HCT116 (cell line): ENCODE data around the gene SP7.

Experiments used
- EGR1 ChIP-seq: IDR thresholded peaks from 2 replicates; pipeline ENCODE4 v1.6.1; 2012; ENCODE audit warnings: low read depth
- EZH2 ChIP-seq: fragments of 200-600 bp; sonication (generic); IDR thresholded peaks from 2 replicates; pipeline ENCODE4 v1.6.1; 2017; ENCODE audit warnings: antibody characterized with exemption, mixed run types
- POLR2A ChIP-seq: IDR thresholded peaks from 2 replicates; pipeline ENCODE4 v1.7.0; 2011; ENCODE audit warnings: borderline replicate concordance; ENCODE audit not compliant: insufficient read depth, insufficient read length; ENCODE audit errors: extremely low read depth
- POLR2AphosphoS5 ChIP-seq: IDR thresholded peaks from 2 replicates; pipeline ENCODE4 v1.6.1; 2011; ENCODE audit warnings: mild to moderate bottlenecking, low read depth, low read length, moderate library complexity
- RAD21 ChIP-seq: IDR thresholded peaks from 2 replicates; pipeline ENCODE4 v1.6.1; 2012; ENCODE audit warnings: low read depth, mild to moderate bottlenecking
- SRF ChIP-seq: IDR thresholded peaks from 2 replicates; pipeline ENCODE4 v1.6.1; 2012; ENCODE audit warnings: low read depth
- TF ChIP-seq, protein P1 (sequence below), 3 experiments: fragments of 200-600 bp in 1 of 3; sonication (generic) in 1 of 3; IDR thresholded peaks in 2 of 3; conservative IDR thresholded peaks in 1 of 3; 2 replicates each; pipeline ENCODE4 v1.5.1; 2012 to 2017; ENCODE audit warnings: low read depth in 2 of 3, low read length in 2 of 3, antibody characterized with exemption in 1 of 3, borderline replicate concordance in 1 of 3, control low read depth in 1 of 3, mild to moderate bottlenecking in 1 of 3, mixed read lengths in 1 of 3, mixed run types in 1 of 3, moderate library complexity in 1 of 3; ENCODE audit not compliant: insufficient read depth in 1 of 3
- TF ChIP-seq, protein P2 (sequence below): IDR thresholded peaks from 2 replicates; pipeline ENCODE4 v1.6.1; 2011; ENCODE audit warnings: mild to moderate bottlenecking, low read length, moderate library complexity; ENCODE audit not compliant: insufficient replicate concordance; ENCODE audit errors: extremely low read depth

DNA sequence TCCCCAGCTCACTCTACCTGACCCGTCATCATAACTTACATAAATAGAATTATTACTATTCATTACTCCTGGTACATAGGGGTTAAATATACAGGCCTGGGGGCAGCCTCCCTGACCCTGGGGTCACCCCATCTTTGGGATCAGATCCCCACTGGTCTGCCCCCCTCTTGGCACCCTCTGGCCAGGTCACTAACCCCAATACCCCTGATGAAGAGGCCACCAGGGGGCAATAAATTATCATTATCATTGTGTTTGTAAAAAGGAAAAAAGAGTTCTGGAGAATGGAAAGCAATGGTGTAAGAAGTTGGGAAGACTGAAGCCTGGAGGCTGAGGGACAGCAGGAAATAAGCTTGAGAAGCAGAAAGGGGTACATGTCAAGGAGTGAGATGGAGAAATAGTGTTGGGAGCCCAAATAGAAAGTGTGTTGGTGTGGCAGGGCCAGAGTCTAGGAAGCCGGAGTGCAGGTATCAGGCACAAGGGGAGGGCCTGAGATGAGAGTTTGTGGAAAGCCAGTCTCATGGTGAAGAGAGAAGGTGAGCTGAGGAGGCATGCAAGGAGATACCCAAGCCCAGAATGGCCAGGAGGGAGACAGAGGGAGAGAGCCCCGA, 8.6 kb downstream of the SP7 start:
- TF ChIP-seq, protein P1, sequence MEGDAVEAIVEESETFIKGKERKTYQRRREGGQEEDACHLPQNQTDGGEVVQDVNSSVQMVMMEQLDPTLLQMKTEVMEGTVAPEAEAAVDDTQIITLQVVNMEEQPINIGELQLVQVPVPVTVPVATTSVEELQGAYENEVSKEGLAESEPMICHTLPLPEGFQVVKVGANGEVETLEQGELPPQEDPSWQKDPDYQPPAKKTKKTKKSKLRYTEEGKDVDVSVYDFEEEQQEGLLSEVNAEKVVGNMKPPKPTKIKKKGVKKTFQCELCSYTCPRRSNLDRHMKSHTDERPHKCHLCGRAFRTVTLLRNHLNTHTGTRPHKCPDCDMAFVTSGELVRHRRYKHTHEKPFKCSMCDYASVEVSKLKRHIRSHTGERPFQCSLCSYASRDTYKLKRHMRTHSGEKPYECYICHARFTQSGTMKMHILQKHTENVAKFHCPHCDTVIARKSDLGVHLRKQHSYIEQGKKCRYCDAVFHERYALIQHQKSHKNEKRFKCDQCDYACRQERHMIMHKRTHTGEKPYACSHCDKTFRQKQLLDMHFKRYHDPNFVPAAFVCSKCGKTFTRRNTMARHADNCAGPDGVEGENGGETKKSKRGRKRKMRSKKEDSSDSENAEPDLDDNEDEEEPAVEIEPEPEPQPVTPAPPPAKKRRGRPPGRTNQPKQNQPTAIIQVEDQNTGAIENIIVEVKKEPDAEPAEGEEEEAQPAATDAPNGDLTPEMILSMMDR (IDR thresholded peaks at IDR 0.05 in 2 of 3, conservative IDR thresholded peaks at IDR 0.05 in 1 of 3; ENCODE audit: borderline replicate concordance in 1 of 3, insufficient read depth in 1 of 3, low read depth in 2 of 3, low read length in 2 of 3), result peak; percentile 29 to 84 (median 52); a peak in 4 of 6 replicates
- TF ChIP-seq EZH2 (no peak), RAD21 (peak; percentile 84), POLR2A (no peak), POLR2AphosphoS5 (no peak), SRF (no peak), EGR1 (no peak)
- TF ChIP-seq, protein P2, sequence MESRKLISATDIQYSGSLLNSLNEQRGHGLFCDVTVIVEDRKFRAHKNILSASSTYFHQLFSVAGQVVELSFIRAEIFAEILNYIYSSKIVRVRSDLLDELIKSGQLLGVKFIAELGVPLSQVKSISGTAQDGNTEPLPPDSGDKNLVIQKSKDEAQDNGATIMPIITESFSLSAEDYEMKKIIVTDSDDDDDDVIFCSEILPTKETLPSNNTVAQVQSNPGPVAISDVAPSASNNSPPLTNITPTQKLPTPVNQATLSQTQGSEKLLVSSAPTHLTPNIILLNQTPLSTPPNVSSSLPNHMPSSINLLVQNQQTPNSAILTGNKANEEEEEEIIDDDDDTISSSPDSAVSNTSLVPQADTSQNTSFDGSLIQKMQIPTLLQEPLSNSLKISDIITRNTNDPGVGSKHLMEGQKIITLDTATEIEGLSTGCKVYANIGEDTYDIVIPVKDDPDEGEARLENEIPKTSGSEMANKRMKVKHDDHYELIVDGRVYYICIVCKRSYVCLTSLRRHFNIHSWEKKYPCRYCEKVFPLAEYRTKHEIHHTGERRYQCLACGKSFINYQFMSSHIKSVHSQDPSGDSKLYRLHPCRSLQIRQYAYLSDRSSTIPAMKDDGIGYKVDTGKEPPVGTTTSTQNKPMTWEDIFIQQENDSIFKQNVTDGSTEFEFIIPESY, result no peak
